Right ventricle myocardium inferior (tissue), 1 donor: ENCODE results near the gene HP1BP3. TPM values are rescaled to one million over a fixed set of nuclear protein-coding genes. Genes with fewer than 3 reads are reported as not detected.
A peak's percentile ranks its signal among the peaks of the same experiment; 100 is the strongest.
"Not testable (repeated sequence)": the region's sequence is repeated elsewhere in the genome, so short reads cannot be mapped to it uniquely, and the experiment has no call there.

Source experiments
- ATAC-seq: fragments of 200-7000 bp; cut with Tn5 transposase; one replicate; pipeline ENCODE4 v1.9.1; 2020; ENCODE audit warnings: mild to moderate bottlenecking, moderate library complexity
- DNase-seq: peaks from one replicate; pipeline ENCODE4 v3.0.0; 2021; ENCODE audit errors: missing footprints
- intact Hi-C: fragments of 100-400 bp; cut with DNase I; formaldehyde crosslinking; loops from one replicate; pipeline ENCODE4 v1.11.0; 2022
- long read RNA-seq: library from polyadenylated mRNA; unstranded; transcript quantifications from one replicate; pipeline ENCODE4 v2.0.0, GENCODE V29; 2021
- total RNA-seq: library from RNA; stranded (reverse); fragmentation: NEBNext Ultra II Directional; extraction: Animal tissue kit (Norgen Biotek cat#: 25700); gene quantifications from one replicate; pipeline ENCODE4 v1.2.1, GENCODE V29; 2021
- donor health status: DM: no; HTN: yes; CAD: no; lungs with severe emphysema.

HP1BP3 gene, protein sequence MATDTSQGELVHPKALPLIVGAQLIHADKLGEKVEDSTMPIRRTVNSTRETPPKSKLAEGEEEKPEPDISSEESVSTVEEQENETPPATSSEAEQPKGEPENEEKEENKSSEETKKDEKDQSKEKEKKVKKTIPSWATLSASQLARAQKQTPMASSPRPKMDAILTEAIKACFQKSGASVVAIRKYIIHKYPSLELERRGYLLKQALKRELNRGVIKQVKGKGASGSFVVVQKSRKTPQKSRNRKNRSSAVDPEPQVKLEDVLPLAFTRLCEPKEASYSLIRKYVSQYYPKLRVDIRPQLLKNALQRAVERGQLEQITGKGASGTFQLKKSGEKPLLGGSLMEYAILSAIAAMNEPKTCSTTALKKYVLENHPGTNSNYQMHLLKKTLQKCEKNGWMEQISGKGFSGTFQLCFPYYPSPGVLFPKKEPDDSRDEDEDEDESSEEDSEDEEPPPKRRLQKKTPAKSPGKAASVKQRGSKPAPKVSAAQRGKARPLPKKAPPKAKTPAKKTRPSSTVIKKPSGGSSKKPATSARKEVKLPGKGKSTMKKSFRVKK
- total RNA-seq, result 110 TPM
- long read RNA-seq, full-length matches to known transcripts, result 2 of 49 reads
- long read RNA-seq, partial matches to known transcripts, result 2 of 49 reads
- long read RNA-seq, other reads (novel, unspliced or antisense), result 45 of 49 reads

GRCh38 chr1:20787029-20787839 lies at the start of gene HP1BP3:
Gene HP1BP3, minus strand, starts transcription at chr1:20787307. Its CDS starts 6,867 bp downstream, at chr1:20780440.
- peak; percentile 90 for DNase-seq
- peak; percentile 85 for ATAC-seq
- intact Hi-C loops, result no loop called here

- intact Hi-C loops, result no loop called here
- ATAC-seq (no peak), DNase-seq (no peak)
Observed at GRCh38 chr1:20836230-20836629, 49.1 kb upstream of the HP1BP3 start.

- DNase-seq, result no peak
- intact Hi-C loops, result no loop called here
- ATAC-seq, result no peak
Observed at GRCh38 chr1:20834780-20835179, 47.7 kb upstream of the HP1BP3 start.

DNA sequence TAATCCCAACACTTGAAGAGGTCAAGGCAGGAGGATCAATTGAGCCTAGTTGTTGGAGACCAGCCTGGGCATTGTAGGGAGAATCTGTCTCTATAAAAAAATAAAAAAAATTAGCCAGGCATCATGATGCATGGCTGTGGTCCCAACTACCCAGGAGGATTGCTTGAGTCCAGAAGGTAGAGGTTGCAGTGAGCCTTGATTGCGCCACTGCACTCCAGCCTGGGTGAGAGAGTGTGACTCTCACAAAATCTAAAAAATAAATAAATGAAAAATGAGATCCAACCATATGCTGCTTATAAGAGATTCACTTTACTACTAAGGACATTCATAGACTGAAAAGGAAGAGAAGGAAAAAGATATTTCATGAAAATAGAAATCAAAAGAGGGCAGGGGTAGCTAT lies 47.1 kb upstream of the HP1BP3 start:
- intact Hi-C loops, result no loop called here
- DNase-seq, result no peak
- ATAC-seq, result no peak

GRCh38 chr1:20830378-20830777 lies 43.3 kb upstream of the HP1BP3 start:
- ATAC-seq (no peak), DNase-seq (no peak)
- intact Hi-C loops, result no loop called here

DNA sequence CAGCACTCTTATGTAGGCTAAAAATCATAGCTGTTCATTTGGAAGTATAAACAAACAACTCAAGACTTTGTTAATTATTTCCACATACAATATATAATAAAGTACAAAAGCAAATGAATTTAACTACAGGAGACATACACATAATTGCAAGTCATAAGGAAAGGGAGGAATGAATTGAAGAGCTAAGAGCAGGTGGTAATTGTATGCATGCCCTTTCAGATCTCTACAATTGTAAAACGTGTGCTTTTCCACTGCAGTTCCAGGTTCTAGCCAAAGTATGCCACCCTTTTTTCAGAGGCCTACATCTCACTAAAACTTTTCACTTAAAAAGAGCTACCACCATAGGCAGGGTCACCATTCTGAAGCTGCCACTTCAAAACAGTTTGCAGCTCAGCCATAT lies 42.8 kb upstream of the HP1BP3 start:
- ATAC-seq (no peak), DNase-seq (no peak)
- intact Hi-C loops, result no loop called here

DNA sequence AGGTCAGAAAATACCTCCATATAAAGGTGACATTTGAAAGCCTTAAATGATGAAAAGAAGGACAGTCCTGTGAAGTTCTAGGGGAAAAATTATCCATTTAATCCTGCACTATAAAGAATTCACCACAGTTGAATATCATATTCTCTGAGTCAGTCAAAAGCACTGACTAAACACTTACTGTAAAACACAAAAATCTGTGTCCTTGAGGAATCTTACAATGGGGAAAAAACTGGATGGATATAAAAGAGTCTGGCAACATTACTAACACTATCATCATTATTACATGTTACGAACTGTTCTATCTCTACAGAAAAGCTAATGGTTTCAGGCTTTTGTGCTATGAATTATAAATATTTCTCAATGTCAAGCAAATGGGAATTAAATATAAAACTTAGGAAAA lies 42.4 kb upstream of the HP1BP3 start:
- ATAC-seq (no peak), DNase-seq (no peak)
- intact Hi-C loops, result no loop called here

DNA sequence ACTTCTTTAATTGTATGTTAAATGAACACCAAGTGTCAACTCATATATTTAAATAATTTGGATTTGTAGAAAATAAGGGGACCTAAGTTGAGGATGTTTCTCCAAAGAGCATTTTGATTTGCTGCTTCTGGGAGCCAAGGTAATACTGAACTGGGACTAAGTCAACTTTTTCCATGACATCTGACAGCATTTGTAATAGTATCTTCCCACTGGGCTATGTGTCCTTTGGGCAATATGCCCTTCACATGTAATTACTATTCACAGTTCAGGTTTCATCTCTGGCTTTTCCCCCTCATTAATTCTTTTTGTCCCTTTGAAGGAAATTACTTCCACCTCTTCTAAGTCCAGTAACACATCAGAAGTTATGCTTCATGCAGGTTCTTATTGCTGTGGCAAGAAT lies 36.7 kb upstream of the HP1BP3 start:
- intact Hi-C loops, result no loop called here
- no peak for DNase-seq
- no peak for ATAC-seq

DNA sequence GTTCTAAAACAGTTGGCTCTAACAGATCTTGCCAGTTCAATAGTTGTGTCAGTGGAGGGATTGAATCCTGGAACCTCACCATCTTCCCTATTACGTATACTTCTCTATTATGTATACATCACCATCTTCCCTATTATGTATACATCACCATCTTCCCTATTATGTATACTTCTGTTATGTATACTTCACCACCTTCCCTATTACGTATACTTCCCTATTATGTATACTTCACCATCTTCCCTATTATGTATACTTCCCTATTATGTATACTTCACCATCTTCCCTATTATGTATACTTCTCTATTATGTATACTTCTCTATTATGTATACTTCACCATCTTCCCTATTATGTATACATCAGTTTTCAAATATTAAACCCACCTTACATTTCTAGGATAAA lies 34.4 kb upstream of the HP1BP3 start:
- DNase-seq (no peak), ATAC-seq (no peak)
- intact Hi-C loops, result no loop called here

GRCh38 chr1:20819818-20820217 lies 32.7 kb upstream of the HP1BP3 start:
- DNase-seq (no peak), ATAC-seq (no peak)
- intact Hi-C loops, result no loop called here

DNA sequence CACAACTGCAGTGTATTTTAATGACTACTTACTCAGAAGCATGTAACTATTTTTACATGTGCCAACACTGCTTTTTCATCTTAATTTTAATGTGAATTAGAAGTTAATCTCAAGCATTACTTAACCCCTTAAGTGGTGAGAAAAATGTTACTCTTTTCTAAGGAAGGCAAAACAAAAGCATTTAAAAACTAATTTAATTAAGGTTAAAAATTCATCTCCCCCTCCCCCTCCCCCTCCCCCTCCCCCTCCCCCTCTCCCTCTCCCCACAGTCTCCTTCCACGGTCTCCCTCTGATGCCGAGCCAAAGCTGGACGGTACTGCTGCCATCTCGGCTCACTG lies 27.4 kb upstream of the HP1BP3 start:
- DNase-seq, result no peak
- ATAC-seq, result no peak
- intact Hi-C loops, result no loop called here

- no peak for ATAC-seq
- no peak for DNase-seq
- intact Hi-C loops, result no loop called here
Observed at GRCh38 chr1:20811916-20812315, 24.8 kb upstream of the HP1BP3 start.

- no peak for DNase-seq
- intact Hi-C loops, result no loop called here
- ATAC-seq, result no peak
Observed at GRCh38 chr1:20793236-20793635, 6.1 kb upstream of the HP1BP3 start.

GRCh38 chr1:20792196-20792595 lies 5.1 kb upstream of the HP1BP3 start:
- no peak for DNase-seq
- ATAC-seq, result no peak
- intact Hi-C loops, result no loop called here

DNA sequence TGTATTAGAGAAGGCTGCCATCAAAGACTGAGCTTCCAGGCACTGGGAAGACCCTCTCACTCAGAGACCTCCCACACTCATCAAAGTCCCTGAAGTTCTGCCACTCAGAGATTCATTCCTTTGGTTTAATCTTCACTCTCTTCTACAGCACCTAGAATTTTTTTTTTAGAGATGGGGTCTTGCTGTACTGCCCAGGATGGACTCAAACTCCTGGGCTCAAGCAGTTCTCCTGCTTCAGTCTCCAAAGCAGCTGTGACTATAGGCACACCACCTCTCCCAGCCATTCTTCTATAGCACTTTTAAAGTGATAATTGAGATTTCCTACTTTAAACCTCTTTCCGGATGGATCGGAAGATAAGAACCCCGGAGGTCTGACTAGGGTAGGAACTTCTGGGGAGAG lies 3.7 kb upstream of the HP1BP3 start:
- ATAC-seq (no peak), DNase-seq (no peak)
- intact Hi-C loops, result no loop called here

DNA sequence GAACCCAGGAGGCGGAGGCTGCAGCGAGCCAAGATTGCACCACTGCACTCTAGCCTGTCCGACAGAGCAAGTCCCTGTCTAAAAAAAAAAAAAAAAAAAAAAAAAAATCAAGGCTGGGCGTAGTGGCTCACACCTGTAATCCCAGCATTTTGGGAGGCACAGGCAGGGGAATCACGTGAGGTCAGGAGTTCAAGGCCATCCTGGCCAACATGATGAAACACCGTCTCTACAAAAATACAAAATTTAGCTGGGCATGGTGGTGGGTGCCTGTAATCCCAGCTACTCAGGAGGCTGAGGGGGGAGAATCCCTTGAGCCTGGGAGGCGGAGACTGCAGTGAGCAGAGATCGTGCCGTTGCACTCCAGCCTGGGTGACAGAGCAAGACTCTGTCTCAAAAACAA lies 2.5 kb upstream of the HP1BP3 start:
- DNase-seq, ATAC-seq, intact Hi-C loops: not testable (repeated sequence)

- DNase-seq (no peak), ATAC-seq (no peak)
- intact Hi-C loops, result no loop called here
Observed at GRCh38 chr1:20787840-20788795, 1.0 kb upstream of the HP1BP3 start.

DNA sequence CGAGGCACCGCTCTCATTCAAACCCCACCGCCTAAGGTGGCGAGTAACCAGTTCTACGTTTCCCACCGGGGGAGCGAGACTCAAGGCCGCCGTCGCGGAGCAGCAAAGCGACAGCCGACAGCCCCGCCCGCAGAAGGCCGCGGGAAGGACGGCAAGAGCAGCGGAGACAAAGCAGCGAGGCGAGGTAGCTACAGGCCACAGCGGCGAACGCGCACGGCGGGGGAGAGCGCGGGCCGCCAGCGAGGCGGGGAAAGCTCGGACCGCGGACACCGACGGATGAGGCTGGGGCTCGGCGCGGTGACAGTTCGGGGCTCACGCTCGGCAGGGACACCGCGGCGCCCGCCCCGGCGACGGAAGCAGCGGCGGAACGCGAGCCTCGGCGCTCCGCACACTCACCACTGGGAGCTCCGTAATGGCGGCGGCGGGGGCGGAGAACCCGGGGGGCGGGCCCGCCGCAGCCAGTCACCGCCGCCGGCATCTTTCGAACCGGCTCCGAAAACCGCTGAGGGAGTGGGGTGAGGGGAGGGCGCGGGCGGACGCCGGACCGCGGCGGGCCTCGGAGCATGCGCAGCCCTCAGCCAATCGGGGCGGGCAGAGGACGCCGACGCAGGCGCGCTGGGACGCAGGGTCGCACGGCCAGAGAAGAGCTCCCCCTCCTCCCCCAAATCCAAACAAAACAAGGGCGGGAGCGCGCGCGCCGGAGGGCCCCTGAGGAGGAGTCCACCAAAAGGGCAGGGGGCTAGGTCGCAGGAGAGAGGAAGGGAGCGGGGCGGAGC lies 666 bp downstream of the HP1BP3 start:
- intact Hi-C loops, result no loop called here
- DNase-seq (peak; percentile 97), ATAC-seq (peak; percentile 96)
